ENCODE measurements around the gene CYP3A7.
"Not testable (repeated sequence)": the region's sequence is repeated elsewhere in the genome, so short reads cannot be mapped to it uniquely, and the experiment has no call there.

DNA sequence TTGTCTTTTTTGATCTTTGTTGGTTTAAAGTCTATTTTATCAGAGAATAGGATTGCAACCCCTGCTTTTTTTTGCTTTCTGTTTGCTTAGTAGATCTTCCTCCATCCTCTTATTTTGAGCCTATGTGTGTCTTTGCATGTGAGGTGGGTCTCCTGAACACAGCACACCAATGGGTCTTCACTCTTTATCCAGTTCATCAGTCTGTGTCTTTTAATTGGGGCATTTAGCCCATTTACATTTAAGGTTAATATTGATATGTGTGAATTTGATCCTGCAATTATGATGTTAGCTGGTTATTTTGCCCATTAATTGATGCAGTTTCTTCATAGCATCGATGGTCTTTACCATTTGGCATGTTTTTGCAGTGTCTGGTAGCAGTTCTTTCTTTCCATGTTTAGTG is 43.3 kb downstream of the CYP3A7 start:
- TF ChIP-seq POLR2AphosphoS5 (IDR thresholded peaks at IDR 0.05; ENCODE audit: low read depth, low read length); POLR2A (IDR thresholded peaks at IDR 0.05; ENCODE audit: low read depth, low read length); TAF1 (IDR thresholded peaks at IDR 0.05; ENCODE audit: borderline replicate concordance, low read depth, low read length): not testable (repeated sequence)

All from GM12892 (cell line).